Osteocyte (in vitro differentiated cells): ENCODE results near the gene TIAM2. TPM values are rescaled to one million over a fixed set of nuclear protein-coding genes. Genes with fewer than 3 reads are reported as not detected.

Experiments
- DNase-seq: peaks from one replicate; pipeline ENCODE4 v3.0.0; 2021; ENCODE audit warnings: mixed read lengths; ENCODE audit not compliant: unreplicated experiment; ENCODE audit errors: extremely low spot score
- H3K27ac Mint-ChIP-seq: one replicate; pipeline ENCODE4 v1.8.0; 2021; ENCODE audit warnings: mild to moderate bottlenecking, mixed read lengths; ENCODE audit not compliant: unreplicated experiment
- H3K27me3 Mint-ChIP-seq: one replicate; pipeline ENCODE4 v1.8.0; 2021; ENCODE audit warnings: mixed read lengths; ENCODE audit not compliant: unreplicated experiment
- H3K36me3 Mint-ChIP-seq: one replicate; pipeline ENCODE4 v1.8.0; 2021; ENCODE audit warnings: mixed read lengths; ENCODE audit not compliant: unreplicated experiment
- H3K4me1 Mint-ChIP-seq: one replicate; pipeline ENCODE4 v1.8.0; 2021; ENCODE audit warnings: mixed read lengths; ENCODE audit not compliant: unreplicated experiment
- H3K4me3 Mint-ChIP-seq: one replicate; pipeline ENCODE4 v1.8.0; 2021; ENCODE audit warnings: mild to moderate bottlenecking, moderate library complexity, mixed read lengths; ENCODE audit not compliant: unreplicated experiment
- H3K9me3 Mint-ChIP-seq: one replicate; pipeline ENCODE4 v1.8.0; 2021; ENCODE audit warnings: mixed read lengths; ENCODE audit not compliant: unreplicated experiment
- total RNA-seq: library from RNA; stranded (reverse); gene quantifications from 2 replicates; pipeline ENCODE4 v1.2.1, GENCODE V29; 2021
- TF ChIP-seq, protein P1 (sequence below): fragments of 200-600 bp; sonication (generic); IDR thresholded peaks from 2 replicates; pipeline ENCODE4 v1.5.0; 2021; ENCODE audit warnings: antibody characterized with exemption, mild to moderate bottlenecking, moderate library complexity

Gene TIAM2
- total RNA-seq, 1 donor from 2014 or later, result 11.2 TPM

DNA sequence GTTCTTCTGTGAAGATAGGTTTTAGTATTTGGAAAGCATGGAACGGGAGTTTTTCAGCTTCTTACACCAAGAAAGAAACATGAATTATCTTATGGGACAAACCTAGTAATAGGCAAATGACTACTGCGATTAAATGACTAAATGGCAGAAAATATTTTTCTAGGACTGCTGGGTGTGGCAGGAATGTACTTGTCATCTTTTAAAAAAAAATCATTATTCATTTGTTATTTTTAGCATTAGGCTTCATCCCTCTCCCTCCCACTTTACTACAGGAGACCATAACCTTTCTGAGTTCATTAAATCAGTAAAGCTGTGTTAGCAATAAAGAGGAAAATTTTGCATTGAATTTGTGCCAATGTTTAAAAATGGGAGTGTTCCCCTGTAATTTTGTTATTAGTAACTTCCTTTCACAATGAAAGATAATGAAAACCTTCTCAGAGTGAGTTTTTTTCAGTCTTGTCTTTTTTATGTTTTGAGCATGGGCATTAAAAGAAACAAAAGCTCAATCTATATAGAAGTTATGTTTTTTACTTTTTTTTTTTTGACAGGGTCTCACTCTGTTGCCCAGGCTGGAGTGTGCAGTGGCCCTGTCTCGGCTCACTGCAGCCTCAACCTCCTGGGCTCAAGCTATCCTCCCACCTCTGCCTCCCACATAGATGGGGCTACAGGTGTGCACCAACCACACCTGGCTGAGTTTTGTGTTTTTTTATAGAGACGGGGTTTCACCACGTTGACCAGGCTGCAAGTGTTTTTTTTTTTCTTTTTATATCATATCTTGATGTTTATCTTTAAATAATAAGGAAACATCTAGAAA, 163.1 kb downstream of the TIAM2 start:
- no peak overlapping the region for H3K4me3 Mint-ChIP-seq
- peak overlapping the region; percentile 73 for H3K27ac Mint-ChIP-seq
- TF ChIP-seq, protein P1, sequence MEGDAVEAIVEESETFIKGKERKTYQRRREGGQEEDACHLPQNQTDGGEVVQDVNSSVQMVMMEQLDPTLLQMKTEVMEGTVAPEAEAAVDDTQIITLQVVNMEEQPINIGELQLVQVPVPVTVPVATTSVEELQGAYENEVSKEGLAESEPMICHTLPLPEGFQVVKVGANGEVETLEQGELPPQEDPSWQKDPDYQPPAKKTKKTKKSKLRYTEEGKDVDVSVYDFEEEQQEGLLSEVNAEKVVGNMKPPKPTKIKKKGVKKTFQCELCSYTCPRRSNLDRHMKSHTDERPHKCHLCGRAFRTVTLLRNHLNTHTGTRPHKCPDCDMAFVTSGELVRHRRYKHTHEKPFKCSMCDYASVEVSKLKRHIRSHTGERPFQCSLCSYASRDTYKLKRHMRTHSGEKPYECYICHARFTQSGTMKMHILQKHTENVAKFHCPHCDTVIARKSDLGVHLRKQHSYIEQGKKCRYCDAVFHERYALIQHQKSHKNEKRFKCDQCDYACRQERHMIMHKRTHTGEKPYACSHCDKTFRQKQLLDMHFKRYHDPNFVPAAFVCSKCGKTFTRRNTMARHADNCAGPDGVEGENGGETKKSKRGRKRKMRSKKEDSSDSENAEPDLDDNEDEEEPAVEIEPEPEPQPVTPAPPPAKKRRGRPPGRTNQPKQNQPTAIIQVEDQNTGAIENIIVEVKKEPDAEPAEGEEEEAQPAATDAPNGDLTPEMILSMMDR, result no peak
- no peak for DNase-seq
- no peaks in the 10 kb centered on the region for H3K36me3 Mint-ChIP-seq
- no peaks in the 10 kb centered on the region for H3K27me3 Mint-ChIP-seq
- H3K4me1 Mint-ChIP-seq, result peaks cover 45% of the 10 kb centered on the region
- H3K9me3 Mint-ChIP-seq, result no peaks in the 10 kb centered on the region

DNA sequence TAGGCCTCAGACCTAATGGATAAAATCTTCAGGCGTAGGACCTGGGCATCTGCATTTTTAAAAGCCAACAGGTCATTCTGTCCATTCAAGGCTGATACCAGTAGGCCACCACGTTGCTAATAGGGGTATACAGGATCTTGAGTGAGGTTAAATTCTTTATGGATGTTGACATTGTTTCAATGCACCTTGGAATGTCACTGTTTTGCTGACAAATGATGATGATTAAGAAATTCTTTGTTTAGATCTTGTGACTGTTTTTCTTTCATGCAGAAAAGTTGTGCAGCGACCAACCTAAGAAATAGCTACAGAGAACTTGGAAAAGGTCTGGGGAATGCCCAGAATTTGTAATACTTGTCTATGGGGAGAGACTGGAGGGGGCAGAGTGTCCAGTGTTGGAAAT, 167.6 kb downstream of the TIAM2 start:
- Mint-ChIP-seq H3K27me3 (no peaks in the 10 kb centered on the region), H3K36me3 (no peaks in the 10 kb centered on the region), H3K9me3 (no peaks in the 10 kb centered on the region), H3K27ac (no peak overlapping the region), H3K4me3 (no peak overlapping the region), H3K4me1 (peaks cover 16% of the 10 kb centered on the region)
- TF ChIP-seq, protein P1, result no peak
- no peak for DNase-seq

DNA sequence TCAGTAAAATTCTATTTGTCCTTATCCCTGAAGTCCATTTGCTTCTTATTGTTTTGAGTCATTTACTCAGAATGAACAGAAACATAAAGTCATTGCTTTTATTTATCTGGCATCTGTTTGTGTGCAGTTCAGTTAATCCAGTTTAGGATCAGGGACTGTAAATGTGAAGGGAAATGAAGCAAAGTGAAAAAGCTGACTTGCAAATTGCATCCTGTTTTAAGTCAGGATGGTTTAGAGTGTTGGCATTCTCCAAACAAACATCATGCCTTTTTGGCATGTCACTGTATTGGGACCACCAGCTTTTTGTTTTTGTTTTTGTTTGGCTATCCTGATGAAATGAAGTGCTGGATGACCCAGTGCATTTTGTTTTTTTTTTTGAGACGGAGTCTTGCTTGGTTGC, 168.5 kb downstream of the TIAM2 start:
- no peaks in the 10 kb centered on the region for H3K27me3 Mint-ChIP-seq
- H3K9me3 Mint-ChIP-seq, result no peaks in the 10 kb centered on the region
- no peak overlapping the region for H3K4me3 Mint-ChIP-seq
- peaks cover 7% of the 10 kb centered on the region for H3K4me1 Mint-ChIP-seq
- TF ChIP-seq, protein P1, result no peak
- no peaks in the 10 kb centered on the region for H3K36me3 Mint-ChIP-seq
- no peak overlapping the region for H3K27ac Mint-ChIP-seq
- DNase-seq, result no peak

DNA sequence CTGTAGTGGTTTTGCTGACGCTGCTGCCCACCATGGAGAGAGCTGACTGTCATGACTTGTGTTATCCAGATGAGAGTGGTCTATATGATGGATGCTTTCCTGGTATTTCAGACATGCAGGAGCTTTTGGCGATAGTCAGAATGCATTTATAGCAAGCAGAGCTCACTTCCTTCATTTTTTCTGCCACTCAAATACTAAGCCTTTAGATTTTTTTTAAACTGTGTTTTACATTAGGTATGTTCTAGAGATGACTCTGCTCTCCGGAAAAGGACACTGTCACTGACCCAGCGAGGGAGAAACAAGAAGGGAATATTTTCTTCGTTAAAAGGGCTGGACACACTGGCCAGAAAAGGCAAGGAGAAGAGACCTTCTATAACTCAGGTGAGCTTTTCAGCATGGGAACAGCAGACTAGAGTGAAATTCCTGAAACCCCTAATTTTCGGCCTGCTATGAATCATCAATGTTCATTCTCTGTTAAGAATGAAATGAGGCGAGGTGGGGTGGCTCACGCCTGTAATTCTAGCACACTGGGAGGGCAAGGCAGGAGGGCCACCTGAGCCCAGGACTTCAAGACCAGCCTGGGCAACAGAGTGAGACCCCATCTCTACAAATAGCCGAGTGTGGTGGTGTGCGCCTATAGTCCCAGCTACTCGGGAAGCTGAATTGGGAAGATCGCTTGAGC, 170.1 kb downstream of the TIAM2 start:
- DNase-seq, result no peak
- H3K4me3 Mint-ChIP-seq, result no peak overlapping the region
- no peaks in the 10 kb centered on the region for H3K4me1 Mint-ChIP-seq
- H3K36me3 Mint-ChIP-seq, result no peaks in the 10 kb centered on the region
- H3K9me3 Mint-ChIP-seq, result no peaks in the 10 kb centered on the region
- no peak overlapping the region for H3K27ac Mint-ChIP-seq
- TF ChIP-seq, protein P1, result no peak
- no peaks in the 10 kb centered on the region for H3K27me3 Mint-ChIP-seq

DNA sequence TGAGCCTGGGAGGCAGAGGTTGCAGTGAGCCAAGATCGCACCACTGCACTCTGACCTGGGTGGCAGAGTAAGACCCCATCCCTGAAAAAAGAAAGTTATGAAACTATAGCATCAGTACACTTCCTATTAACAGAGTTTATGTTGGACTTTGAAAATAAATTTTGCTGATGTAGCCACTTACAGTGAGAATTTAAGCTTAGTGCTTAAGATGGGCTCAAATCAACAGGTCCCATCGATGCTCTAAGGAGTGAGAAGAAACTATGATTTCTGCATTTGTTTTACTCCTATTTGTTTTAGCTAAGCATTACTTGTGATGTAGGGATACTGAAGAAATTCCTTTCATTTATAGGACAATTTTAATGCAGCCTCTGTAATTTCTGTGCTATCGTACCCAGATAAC, 175.4 kb downstream of the TIAM2 start:
- no peak for DNase-seq
- H3K4me1 Mint-ChIP-seq, result peaks cover 40% of the 10 kb centered on the region
- peak overlapping the region; percentile 91 for H3K27ac Mint-ChIP-seq
- no peaks in the 10 kb centered on the region for H3K36me3 Mint-ChIP-seq
- no peaks in the 10 kb centered on the region for H3K27me3 Mint-ChIP-seq
- no peaks in the 10 kb centered on the region for H3K9me3 Mint-ChIP-seq
- TF ChIP-seq, protein P1, result no peak
- H3K4me3 Mint-ChIP-seq, result no peak overlapping the region
